GM11168 (cell line): ENCODE data around the gene TBC1D20.
"Not testable (repeated sequence)": the region's sequence is repeated elsewhere in the genome, so short reads cannot be mapped to it uniquely, and the experiment has no call there.

Source experiments
- in situ Hi-C: fragments of 300-500 bp; cut with MboI; formaldehyde crosslinking; loops from one replicate; pipeline ENCODE4 v1.12.0; 2022; ENCODE audit warnings: low sequenced_read_pairs; ENCODE audit not compliant: unreplicated experiment

Gene TBC1D20, protein sequence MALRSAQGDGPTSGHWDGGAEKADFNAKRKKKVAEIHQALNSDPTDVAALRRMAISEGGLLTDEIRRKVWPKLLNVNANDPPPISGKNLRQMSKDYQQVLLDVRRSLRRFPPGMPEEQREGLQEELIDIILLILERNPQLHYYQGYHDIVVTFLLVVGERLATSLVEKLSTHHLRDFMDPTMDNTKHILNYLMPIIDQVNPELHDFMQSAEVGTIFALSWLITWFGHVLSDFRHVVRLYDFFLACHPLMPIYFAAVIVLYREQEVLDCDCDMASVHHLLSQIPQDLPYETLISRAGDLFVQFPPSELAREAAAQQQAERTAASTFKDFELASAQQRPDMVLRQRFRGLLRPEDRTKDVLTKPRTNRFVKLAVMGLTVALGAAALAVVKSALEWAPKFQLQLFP

DNA sequence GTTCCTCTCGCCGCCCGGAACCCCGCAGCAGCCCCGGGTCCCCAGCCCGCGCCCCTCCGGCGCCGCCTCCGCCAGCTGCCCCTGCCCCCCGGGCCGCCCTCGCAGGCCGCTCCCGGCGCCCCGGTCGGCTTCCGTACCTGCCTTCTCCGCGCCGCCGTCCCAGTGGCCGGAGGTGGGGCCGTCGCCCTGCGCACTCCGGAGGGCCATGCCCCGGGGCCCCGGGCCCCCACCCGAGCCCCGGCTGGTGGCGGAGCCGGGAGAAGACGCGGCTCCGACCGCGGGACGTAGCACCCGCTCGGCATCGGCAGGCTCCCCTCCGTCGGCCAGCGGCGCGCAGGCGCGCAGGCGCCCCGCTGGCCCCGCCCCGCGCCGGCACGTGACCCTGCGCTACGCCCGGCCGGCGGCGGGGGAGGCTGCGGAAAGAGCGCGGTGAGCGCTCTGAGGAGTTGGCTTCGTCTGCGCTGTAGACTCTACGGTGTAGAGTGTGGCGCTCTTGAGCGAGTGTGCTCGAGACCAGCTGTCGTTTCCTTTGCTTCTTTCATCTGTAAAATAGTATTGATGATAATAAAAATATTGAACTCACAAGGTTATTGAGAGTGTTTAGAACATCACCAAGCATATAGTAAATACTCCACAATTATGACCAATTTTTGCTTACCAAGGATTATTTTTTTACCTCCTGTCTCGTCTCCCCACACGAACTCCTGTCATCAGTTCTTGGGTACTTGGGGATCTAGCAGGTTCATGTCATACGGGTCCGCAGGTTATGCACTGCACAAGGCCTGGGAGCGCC, at the start of gene TBC1D20:
Gene TBC1D20 (minus strand): TSS at position 335 of the 793 bp plus-strand sequence. CDS start 128 bp downstream, at position 207.
- in situ Hi-C loops = no loop called here

DNA sequence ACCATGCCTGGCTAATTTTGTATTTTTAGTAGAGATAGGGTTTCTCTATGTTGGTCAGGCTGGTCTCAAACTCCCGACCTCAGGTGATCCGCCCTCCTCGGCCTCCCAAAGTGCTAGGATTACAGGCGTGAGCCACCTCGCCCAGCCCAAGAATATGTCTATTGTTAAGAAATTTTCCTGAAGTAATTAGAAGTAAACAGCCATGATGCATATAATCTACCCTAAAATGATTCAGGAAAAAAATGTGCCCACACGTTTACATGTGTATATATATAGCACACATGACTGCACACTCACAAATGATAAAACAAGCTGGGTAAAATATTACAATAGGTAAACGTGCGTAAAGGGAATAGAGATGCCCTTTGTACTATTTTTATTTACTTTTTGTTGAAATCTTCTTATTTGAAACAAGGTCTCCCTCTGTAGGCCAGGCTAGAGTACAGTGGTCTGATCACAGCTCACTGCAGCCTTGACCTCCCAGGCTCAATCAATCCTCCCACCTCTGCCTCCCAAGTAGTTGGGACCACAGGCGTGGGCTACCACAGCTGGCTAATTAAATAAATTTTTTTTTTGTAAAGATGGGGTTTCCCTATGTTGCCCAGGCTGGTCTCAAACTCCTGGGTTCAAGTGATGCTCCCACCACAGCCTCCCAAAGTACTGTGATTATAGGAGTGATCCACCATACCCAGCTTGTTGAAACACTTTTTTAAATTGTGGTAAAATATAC, 48.2 kb upstream of the TBC1D20 start:
- in situ Hi-C loops = not testable (repeated sequence)

- in situ Hi-C loops = not testable (repeated sequence)
These were observed 46.0 kb upstream of the TBC1D20 start for GRCh38 chr20:508364-508787.

- in situ Hi-C loops = no loop called here
These were observed 45.5 kb upstream of the TBC1D20 start for GRCh38 chr20:507761-508332.

DNA sequence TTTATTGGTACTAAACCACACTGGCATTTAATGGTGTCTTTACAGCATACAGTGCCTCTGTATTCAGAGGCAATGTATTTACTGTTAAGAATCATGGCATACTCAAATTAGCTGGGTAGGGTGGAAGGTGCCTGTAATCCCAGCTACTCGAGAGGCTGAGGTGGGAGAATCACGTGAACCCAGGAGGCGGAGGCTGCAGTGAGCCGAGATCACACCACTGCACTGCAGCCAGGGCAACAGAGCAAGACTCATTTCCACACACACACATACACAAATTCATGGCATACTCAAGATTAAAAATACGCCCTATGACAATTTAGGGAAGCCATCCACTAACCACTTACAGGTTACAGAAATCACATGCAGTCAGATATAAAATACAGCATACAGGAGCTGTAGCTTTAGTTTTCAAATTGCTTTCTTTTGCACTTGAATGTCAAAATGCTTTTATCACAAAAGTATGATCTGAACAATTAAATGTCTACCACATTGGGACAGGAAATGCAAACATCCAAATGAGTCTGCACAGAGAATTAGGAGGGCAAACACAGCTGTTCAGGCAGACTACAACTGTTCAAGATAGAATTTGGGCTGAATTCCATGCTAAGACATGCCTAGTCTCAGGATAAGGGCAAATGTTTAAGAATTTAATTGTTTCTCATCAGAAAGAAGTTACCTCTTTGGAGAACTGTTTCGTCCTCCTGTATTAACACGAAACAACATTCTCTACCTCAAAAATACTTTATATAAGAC, 44.8 kb upstream of the TBC1D20 start:
- in situ Hi-C loops = no loop called here

GRCh38 chr20:504632-505075, 42.3 kb upstream of the TBC1D20 start:
- in situ Hi-C loops = no loop called here

GRCh38 chr20:503048-503737, 40.9 kb upstream of the TBC1D20 start:
- in situ Hi-C loops = no loop called here

- in situ Hi-C loops = no loop called here
These were observed 35.6 kb upstream of the TBC1D20 start for GRCh38 chr20:497979-498378.

DNA sequence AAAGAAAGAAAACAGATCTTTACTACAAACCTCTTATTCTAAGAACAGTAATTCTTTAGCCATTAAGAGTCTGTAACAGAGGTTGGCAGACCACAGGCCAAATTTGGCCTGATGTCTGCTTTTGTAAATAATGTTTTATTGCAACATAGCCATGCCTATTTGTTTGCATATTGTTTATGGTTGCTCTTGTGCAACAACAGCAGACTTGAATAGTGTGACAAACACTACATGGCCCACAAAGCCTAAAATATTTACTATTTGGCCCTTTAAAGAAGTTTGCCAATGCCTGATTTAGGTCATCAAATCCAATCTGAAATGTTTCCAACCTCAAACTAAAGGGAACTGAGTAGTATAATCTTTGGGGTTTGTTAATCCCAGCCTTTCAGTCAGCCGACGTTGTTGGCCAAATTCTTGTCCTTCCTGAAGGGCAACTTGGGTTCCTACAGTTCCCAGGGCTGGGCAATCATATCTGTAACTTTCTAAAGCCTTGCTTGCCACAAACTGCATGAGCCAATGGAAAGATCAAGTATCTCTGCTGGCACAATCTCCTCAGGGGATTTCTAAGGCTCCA, 33.9 kb upstream of the TBC1D20 start:
- in situ Hi-C loops = no loop called here

DNA sequence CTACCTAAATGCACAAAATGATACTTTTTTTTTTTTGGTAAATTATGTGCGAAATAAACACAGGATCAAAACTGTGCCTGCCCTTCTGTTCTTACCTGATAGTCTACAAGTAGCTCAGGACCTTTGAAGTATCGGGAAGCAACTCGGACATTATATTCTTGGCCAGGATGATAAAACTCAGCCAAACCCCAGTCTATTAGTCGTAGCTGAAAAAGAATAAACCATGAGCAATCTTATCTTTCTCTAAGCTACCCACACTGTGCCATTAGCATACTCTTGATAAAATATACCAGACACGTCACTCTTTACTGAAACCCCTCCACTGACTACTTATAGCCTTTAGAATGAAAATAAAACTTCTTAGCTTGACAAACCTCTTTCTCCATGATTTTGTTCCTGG, 29.8 kb upstream of the TBC1D20 start:
- in situ Hi-C loops = no loop called here

DNA sequence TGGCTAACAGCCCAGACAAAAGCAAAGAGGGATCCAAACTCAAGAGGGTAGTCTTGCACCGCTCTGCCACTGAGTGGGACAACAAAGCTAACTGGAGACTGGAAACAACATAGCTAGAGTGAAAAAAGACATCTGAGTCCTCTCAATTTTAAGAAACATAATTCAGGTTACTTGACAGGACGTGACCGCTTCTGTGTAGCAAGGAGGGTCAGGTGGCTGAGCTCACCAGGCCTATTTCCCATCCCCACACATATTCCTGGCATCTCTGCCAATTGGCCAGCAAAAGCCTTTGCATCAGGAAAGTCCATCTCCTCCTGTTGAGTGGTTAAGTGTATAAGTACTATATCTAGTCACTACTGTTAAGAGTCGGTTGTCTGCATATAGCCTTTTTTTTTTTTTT, 25.3 kb upstream of the TBC1D20 start:
- in situ Hi-C loops = no loop called here

DNA sequence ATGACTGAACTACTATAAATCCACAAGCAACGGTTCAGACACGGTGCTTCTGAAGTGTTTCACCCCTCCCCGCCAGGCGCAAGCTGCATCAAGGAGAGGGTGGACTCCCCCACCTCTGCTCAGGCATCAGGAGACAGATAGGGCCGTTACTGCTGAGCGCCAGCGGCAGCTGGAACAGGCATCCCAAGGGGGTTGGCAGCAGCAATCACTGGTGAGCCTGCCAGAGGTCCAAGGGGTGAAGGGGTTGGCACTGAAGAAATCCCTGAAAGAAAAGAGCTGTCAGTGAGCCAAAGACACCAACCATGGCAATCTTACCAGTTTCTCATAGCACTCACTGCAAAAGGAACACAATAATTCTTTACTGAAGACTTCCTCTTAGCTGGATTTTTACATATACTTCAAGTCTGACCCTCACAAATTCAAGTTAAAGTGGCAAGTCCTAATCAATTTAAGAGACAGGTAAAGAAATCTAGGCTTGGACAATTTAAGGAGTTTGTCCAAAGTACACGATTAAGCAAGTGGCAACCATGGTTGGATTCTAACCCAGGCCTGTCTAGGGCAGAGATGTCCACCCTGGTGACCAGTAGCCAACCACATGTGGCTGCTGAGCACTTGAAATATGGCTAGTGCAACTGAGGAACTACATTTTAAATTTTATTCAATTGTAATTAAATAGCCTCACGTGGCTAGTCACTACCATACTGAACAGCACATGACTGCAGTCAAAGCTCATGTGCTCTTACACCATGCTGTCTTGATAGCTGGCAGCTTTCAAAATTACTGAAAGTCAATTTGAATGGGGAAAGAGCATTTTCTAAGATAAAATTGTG, 21.7 kb upstream of the TBC1D20 start:
- in situ Hi-C loops = no loop called here

DNA sequence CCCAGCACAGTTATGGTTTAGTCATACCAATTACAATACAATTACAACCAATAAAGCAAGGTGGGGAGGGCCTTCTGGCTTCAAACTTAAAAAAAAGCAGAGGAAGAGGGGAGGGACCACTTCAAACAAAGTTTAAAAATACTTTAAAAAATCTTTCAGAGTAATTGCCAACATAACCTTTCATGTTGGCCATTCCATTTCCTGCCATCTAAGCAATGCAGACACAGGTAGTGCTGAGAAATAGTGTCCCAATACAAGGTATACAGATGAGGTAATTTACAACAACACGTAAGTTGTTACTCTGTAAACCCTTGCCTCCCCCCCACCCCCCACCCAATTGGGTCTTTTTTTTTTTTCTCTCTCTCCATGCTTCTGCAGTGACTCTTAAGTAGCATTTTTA, 18.8 kb upstream of the TBC1D20 start:
- in situ Hi-C loops = no loop called here

GRCh38 chr20:480044-480443, 17.7 kb upstream of the TBC1D20 start:
- in situ Hi-C loops = no loop called here

DNA sequence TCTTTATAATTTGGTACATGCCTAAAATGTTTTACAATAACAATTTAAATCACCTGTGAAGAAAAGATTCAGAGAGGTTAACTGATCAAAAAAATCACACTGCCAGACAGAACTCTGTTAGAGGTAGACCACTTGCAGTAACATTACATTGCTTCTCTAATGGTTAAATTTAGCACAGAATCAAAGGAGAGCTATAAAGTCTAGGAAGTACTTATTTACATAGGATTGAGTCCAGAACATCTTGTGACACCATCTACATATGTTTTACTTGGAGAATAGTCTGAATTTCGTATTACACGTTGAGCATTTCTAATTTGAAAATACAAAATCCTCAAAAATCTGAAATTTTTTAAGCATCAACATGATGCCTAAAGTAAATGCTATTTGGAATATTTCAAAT, 17.2 kb upstream of the TBC1D20 start:
- in situ Hi-C loops = loop anchor here (5.0 kb wide), 1 partner anchor 127 kb away; no protein-coding TSS in a partner anchor

- in situ Hi-C loops = loop anchor here (5.0 kb wide), 1 partner anchor 127 kb away; no protein-coding TSS in a partner anchor
These were observed 16.7 kb upstream of the TBC1D20 start for GRCh38 chr20:478949-479429.
